NB4 (cell line): ENCODE measurements around the gene TEX13B.

Experiments used
- DNase-seq: peaks from one replicate; pipeline ENCODE4 v3.0.0; 2010; ENCODE audit warnings: low read depth
- H3K4me3 ChIP-seq: one replicate; pipeline ENCODE4 v1.5.1; 2011; ENCODE audit warnings: mild to moderate bottlenecking, low read depth, low read length, moderate library complexity
- CTCF ChIP-seq: IDR thresholded peaks from one replicate; pipeline ENCODE4 v1.5.1; 2012; ENCODE audit warnings: low read depth, low read length
- MAX ChIP-seq: IDR thresholded peaks from 2 replicates; pipeline ENCODE4 v1.6.1; 2011; ENCODE audit warnings: low read depth, low read length
- MYC ChIP-seq: IDR thresholded peaks from 2 replicates; pipeline ENCODE4 v1.6.1; 2011; ENCODE audit warnings: low read depth, low read length
- POLR2A ChIP-seq: IDR thresholded peaks from 2 replicates; pipeline ENCODE4 v1.6.1; 2011; ENCODE audit warnings: mild to moderate bottlenecking; ENCODE audit not compliant: insufficient read length; ENCODE audit errors: extremely low read depth

The TEX13B gene

GRCh38 chrX:108000751-108001150 lies 18.6 kb upstream of the TEX13B start:
- no peak overlapping the region for H3K4me3 ChIP-seq
- peak; percentile 7 for DNase-seq
- no peak for TF ChIP-seq CTCF
- TF ChIP-seq MAX, result no peak
- TF ChIP-seq MYC, result no peak
- no peak for TF ChIP-seq POLR2A

GRCh38 chrX:107996124-107996523 lies 14.0 kb upstream of the TEX13B start:
- DNase-seq, result no peak
- no peak overlapping the region for H3K4me3 ChIP-seq
- TF ChIP-seq MYC (no peak), POLR2A (no peak), MAX (no peak), CTCF (no peak)

GRCh38 chrX:107985033-107985432 lies 2.9 kb upstream of the TEX13B start:
- no peak overlapping the region for H3K4me3 ChIP-seq
- no peak for TF ChIP-seq MAX
- no peak for TF ChIP-seq POLR2A
- no peak for TF ChIP-seq MYC
- TF ChIP-seq CTCF, result no peak
- no peak for DNase-seq

GRCh38 chrX:107979534-107979933 lies 2.6 kb downstream of the TEX13B start:
- DNase-seq, result no peak
- TF ChIP-seq MYC (no peak), CTCF (no peak), MAX (no peak), POLR2A (no peak)
- H3K4me3 ChIP-seq, result no peak overlapping the region

GRCh38 chrX:107978707-107979307 lies 3.4 kb downstream of the TEX13B start:
- no peak overlapping the region for H3K4me3 ChIP-seq
- no peak for TF ChIP-seq MAX
- peak; percentile 45 for TF ChIP-seq CTCF
- no peak for TF ChIP-seq MYC
- TF ChIP-seq POLR2A, result no peak
- DNase-seq, result peak; percentile 26

- H3K4me3 ChIP-seq, result no peak overlapping the region
- no peak for DNase-seq
- TF ChIP-seq MYC, result no peak
- no peak for TF ChIP-seq POLR2A
- no peak for TF ChIP-seq CTCF
- TF ChIP-seq MAX, result no peak
These were observed 4.1 kb downstream of the TEX13B start for GRCh38 chrX:107978071-107978470.
